ENCODE data around the gene NKAIN2. TPM values are rescaled to one million over a fixed set of nuclear protein-coding genes. Genes with fewer than 3 reads are reported as not detected.
A peak's percentile ranks its signal among the peaks of the same experiment; 100 is the strongest.
"Not testable (repeated sequence)": the region's sequence is repeated elsewhere in the genome, so short reads cannot be mapped to it uniquely, and the experiment has no call there.

Gene NKAIN2
- total and polyA plus RNA-seq, 8 donors, result 9.5 to 23.4 (median 18.9) TPM; not detected in 2

DNA sequence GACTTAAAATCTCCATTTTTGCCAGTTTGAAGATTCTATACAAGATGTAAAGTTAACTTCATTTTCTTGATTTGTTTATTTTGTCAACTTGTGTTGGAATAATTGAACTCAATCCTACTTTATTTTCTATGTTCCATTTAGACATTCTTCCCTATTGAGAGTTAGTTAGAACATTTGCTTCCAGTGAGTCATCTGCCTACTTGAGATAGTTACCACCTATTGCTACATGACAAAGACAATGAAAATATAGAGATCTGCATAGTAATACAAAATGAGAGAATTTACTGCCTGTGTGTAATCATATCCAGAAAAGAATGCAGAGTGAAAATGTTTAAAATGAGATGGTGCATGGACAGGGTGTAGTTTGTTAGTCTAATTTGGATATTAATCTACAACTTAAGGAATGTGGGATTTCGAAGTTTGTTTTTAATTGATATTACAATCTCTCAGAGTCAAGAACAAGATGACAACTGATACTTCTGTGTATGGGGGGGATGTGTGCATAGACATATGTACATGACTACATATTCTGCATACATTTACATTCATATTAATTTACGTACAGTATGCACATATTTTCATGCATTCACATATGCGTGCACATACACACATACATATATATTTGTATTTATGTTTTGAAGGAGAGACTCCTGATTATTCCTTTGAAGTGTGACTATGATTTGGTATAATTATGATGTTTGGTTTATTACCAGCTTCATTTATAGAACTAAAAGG, 420.1 kb downstream of the NKAIN2 start:
- H3K27me3 ChIP-seq, result no peaks in the 10 kb centered on the region
- H3K4me3 ChIP-seq, result no peak overlapping the region
- ATAC-seq, result no peak
- no peak for DNase-seq
- no peaks in the 10 kb centered on the region for H3K4me1 ChIP-seq
- no peaks in the 10 kb centered on the region for H3K36me3 ChIP-seq
- peaks cover 0 to 12% of the 10 kb centered on the region in 2 donors for H3K9me3 ChIP-seq
- intact Hi-C loops (cut with DNase I), result no loop called here
- TF ChIP-seq, protein P1, sequence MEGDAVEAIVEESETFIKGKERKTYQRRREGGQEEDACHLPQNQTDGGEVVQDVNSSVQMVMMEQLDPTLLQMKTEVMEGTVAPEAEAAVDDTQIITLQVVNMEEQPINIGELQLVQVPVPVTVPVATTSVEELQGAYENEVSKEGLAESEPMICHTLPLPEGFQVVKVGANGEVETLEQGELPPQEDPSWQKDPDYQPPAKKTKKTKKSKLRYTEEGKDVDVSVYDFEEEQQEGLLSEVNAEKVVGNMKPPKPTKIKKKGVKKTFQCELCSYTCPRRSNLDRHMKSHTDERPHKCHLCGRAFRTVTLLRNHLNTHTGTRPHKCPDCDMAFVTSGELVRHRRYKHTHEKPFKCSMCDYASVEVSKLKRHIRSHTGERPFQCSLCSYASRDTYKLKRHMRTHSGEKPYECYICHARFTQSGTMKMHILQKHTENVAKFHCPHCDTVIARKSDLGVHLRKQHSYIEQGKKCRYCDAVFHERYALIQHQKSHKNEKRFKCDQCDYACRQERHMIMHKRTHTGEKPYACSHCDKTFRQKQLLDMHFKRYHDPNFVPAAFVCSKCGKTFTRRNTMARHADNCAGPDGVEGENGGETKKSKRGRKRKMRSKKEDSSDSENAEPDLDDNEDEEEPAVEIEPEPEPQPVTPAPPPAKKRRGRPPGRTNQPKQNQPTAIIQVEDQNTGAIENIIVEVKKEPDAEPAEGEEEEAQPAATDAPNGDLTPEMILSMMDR (IDR thresholded peaks at IDR 0.05), result no peak
- H3K27ac ChIP-seq, result no peak overlapping the region

GRCh38 chr6:124226396-124226795, 422.7 kb downstream of the NKAIN2 start:
- intact Hi-C loops (cut with DNase I), result no loop called here
- DNase-seq (no peak), ATAC-seq (no peak)
- no peak overlapping the region for H3K4me3 ChIP-seq
- no peaks in the 10 kb centered on the region for H3K4me1 ChIP-seq
- H3K9me3 ChIP-seq, result peaks cover 0 to 27% of the 10 kb centered on the region in 2 donors
- TF ChIP-seq, protein P1 (IDR thresholded peaks at IDR 0.05), result no peak
- no peaks in the 10 kb centered on the region for H3K27me3 ChIP-seq
- no peaks in the 10 kb centered on the region for H3K36me3 ChIP-seq
- H3K27ac ChIP-seq, result no peak overlapping the region

GRCh38 chr6:124233221-124233620, 429.6 kb downstream of the NKAIN2 start:
- TF ChIP-seq, protein P1 (IDR thresholded peaks at IDR 0.05), result no peak
- no peak for DNase-seq
- no peaks in the 10 kb centered on the region for H3K4me1 ChIP-seq
- no peak for ATAC-seq
- H3K27ac ChIP-seq, result no peak overlapping the region
- no peaks in the 10 kb centered on the region for H3K36me3 ChIP-seq
- H3K4me3 ChIP-seq, result no peak overlapping the region
- intact Hi-C loops (cut with DNase I), result no loop called here
- peaks cover 0 to 21% of the 10 kb centered on the region in 2 donors for H3K9me3 ChIP-seq
- no peaks in the 10 kb centered on the region for H3K27me3 ChIP-seq

DNA sequence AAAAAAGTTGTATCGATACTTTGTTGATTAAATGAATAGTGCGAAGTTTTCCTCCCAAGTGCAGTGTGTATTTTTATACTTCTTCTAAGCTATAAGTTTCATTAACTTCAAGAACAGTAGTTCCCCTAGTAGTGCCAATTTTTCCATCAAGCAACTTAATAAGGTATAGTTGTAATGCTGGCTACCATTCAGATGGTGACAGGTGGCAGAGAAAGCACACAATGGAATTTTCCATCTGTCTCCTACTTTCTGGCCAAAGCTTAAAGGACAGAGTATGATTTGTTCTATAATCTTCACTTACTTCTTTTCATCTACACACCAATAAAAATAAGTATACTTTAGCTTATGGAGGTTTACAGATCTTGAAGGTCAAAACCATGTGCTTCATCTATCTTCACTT, 431.1 kb downstream of the NKAIN2 start:
- Histone ChIP-seq H3K4me3 (no peak overlapping the region), H3K27me3 (no peaks in the 10 kb centered on the region), H3K9me3 (peaks cover 0 to 17% of the 10 kb centered on the region in 2 donors), H3K36me3 (no peaks in the 10 kb centered on the region), H3K27ac (no peak overlapping the region), H3K4me1 (no peaks in the 10 kb centered on the region)
- TF ChIP-seq, protein P1 (IDR thresholded peaks at IDR 0.05), result no peak
- ATAC-seq (no peak), DNase-seq (no peak)
- intact Hi-C loops (cut with DNase I), result no loop called here

GRCh38 chr6:124237911-124238310, 434.2 kb downstream of the NKAIN2 start:
- intact Hi-C loops (cut with DNase I), result no loop called here
- no peak overlapping the region for H3K27ac ChIP-seq
- TF ChIP-seq, protein P1 (IDR thresholded peaks at IDR 0.05), result no peak
- no peaks in the 10 kb centered on the region for H3K4me1 ChIP-seq
- H3K36me3 ChIP-seq, result no peaks in the 10 kb centered on the region
- no peaks in the 10 kb centered on the region for H3K9me3 ChIP-seq
- H3K27me3 ChIP-seq, result no peaks in the 10 kb centered on the region
- ATAC-seq, result no peak
- DNase-seq, result peak in 2 of 4 donors; percentile 28 to 40
- no peak overlapping the region for H3K4me3 ChIP-seq

GRCh38 chr6:124238408-124238807, 434.7 kb downstream of the NKAIN2 start:
- ATAC-seq, result not testable (repeated sequence)

More at GRCh38 chr6:124238408-124238807, 434.7 kb downstream of the NKAIN2 start:
- H3K9me3 ChIP-seq; H3K4me3 ChIP-seq; DNase-seq; H3K4me1 ChIP-seq; H3K36me3 ChIP-seq; H3K27me3 ChIP-seq; H3K27ac ChIP-seq; intact Hi-C loops (cut with DNase I): not testable (repeated sequence)
